ENCODE measurements around the gene RIPOR1. TPM values are rescaled to one million over a fixed set of nuclear protein-coding genes. Genes with fewer than 3 reads are reported as not detected.

The RIPOR1 gene
- total RNA-seq, 1 donor from 2014 or later = 97.6 TPM

GRCh38 chr16:67561824-67562525, 33.3 kb downstream of the RIPOR1 start:
- H3K36me3 Mint-ChIP-seq (ENCODE audit: low read depth) = no peaks in the 10 kb centered on the region
- peaks cover 27% of the 10 kb centered on the region for H3K4me1 Mint-ChIP-seq (ENCODE audit: low read depth)
- no peak for TF ChIP-seq CTCF (IDR thresholded peaks at IDR 0.05)
- no peaks in the 10 kb centered on the region for H3K27me3 Mint-ChIP-seq (ENCODE audit: low read depth)
- H3K4me3 Mint-ChIP-seq (ENCODE audit: unreplicated experiment) = peak overlapping the region; percentile 83
- no peaks in the 10 kb centered on the region for H3K9me3 Mint-ChIP-seq (ENCODE audit: low read depth)
- peak; percentile 97 for DNase-seq (ENCODE audit: low spot score)
- peak overlapping the region; percentile 91 for H3K27ac Mint-ChIP-seq (ENCODE audit: unreplicated experiment)

- peak; percentile 75 for TF ChIP-seq CTCF (IDR thresholded peaks at IDR 0.05)
- no peak for DNase-seq (ENCODE audit: low spot score)
These were observed 33.9 kb downstream of the RIPOR1 start, which contains the start of gene CTCF for GRCh38 chr16:67562526-67562917. Gene CTCF (plus strand): TSS chr16:67562526. CDS start chr16:67610833, 48,307 bp downstream.

GRCh38 chr16:67562918-67563707, 34.5 kb downstream of the RIPOR1 start:
- TF ChIP-seq CTCF (IDR thresholded peaks at IDR 0.05) = peak; percentile 57
- no peaks in the 10 kb centered on the region for H3K27me3 Mint-ChIP-seq (ENCODE audit: low read depth)
- no peaks in the 10 kb centered on the region for H3K36me3 Mint-ChIP-seq (ENCODE audit: low read depth)
- H3K4me1 Mint-ChIP-seq (ENCODE audit: low read depth) = peaks cover 30% of the 10 kb centered on the region
- peak overlapping the region; percentile 82 for H3K4me3 Mint-ChIP-seq (ENCODE audit: unreplicated experiment)
- no peaks in the 10 kb centered on the region for H3K9me3 Mint-ChIP-seq (ENCODE audit: low read depth)
- no peak for DNase-seq (ENCODE audit: low spot score)
- peak overlapping the region; percentile 85 for H3K27ac Mint-ChIP-seq (ENCODE audit: unreplicated experiment)

More at GRCh38 chr16:67562526-67562917, 33.9 kb downstream of the RIPOR1 start, which contains the start of gene CTCF:
- Mint-ChIP-seq H3K9me3 (ENCODE audit: low read depth) (no peaks in the 10 kb centered on the region), H3K4me1 (ENCODE audit: low read depth) (peaks cover 30% of the 10 kb centered on the region), H3K27ac (ENCODE audit: unreplicated experiment) (peak within 1 kb of the TSS; percentile 91), H3K36me3 (ENCODE audit: low read depth) (no peaks in the 10 kb centered on the region), H3K27me3 (ENCODE audit: low read depth) (no peaks in the 10 kb centered on the region), H3K4me3 (ENCODE audit: unreplicated experiment) (peak within 1 kb of the TSS; percentile 83)

- H3K27me3 Mint-ChIP-seq (ENCODE audit: low read depth) = no peaks in the 10 kb centered on the region
- no peak for DNase-seq (ENCODE audit: low spot score)
- TF ChIP-seq CTCF (IDR thresholded peaks at IDR 0.05) = no peak
These were observed 35.3 kb downstream of the RIPOR1 start for GRCh38 chr16:67563708-67564468.

More at GRCh38 chr16:67563708-67564468, 35.3 kb downstream of the RIPOR1 start:
- H3K36me3 Mint-ChIP-seq (ENCODE audit: low read depth) = no peaks in the 10 kb centered on the region
- H3K4me1 Mint-ChIP-seq (ENCODE audit: low read depth) = peaks cover 30% of the 10 kb centered on the region
- peak overlapping the region; percentile 76 for H3K27ac Mint-ChIP-seq (ENCODE audit: unreplicated experiment)
- no peaks in the 10 kb centered on the region for H3K9me3 Mint-ChIP-seq (ENCODE audit: low read depth)
- peak overlapping the region; percentile 82 for H3K4me3 Mint-ChIP-seq (ENCODE audit: unreplicated experiment)

Measured in chondrocyte (in vitro differentiated cells).